Measurements from ENCODE around the gene SLC13A3.

The SLC13A3 gene

GRCh38 chr20:46602429-46602828 lies 48.8 kb downstream of the SLC13A3 start:
- no peak overlapping the region for H4K91ac ChIP-seq (ENCODE audit: low read depth, low read length, poor library complexity)
- no peak overlapping the region for H3K4ac ChIP-seq (ENCODE audit: low read length)
- no peak overlapping the region for H2BK15ac ChIP-seq (ENCODE audit: low read length)
- no peak overlapping the region for H2BK120ac ChIP-seq (ENCODE audit: low read depth, low read length)
- no peak overlapping the region for H3K4me3 ChIP-seq (ENCODE audit: low read length in 2 of 2)
- H3K36me3 ChIP-seq (replicated peaks in 1 of 2; ENCODE audit: control insufficient read depth in 2 of 2, insufficient read depth in 2 of 2, low read length in 2 of 2): no peaks in the 10 kb centered on the region
- H3K9me3 ChIP-seq (replicated peaks in 1 of 2; ENCODE audit: control insufficient read depth in 2 of 2, insufficient read depth in 1 of 2, low read depth in 1 of 2, low read length in 2 of 2): no peaks in the 10 kb centered on the region
- no peak overlapping the region for H3K27ac ChIP-seq (replicated peaks; ENCODE audit: low read length)
- no peak overlapping the region for H2AK5ac ChIP-seq (ENCODE audit: low read depth, low read length)
- no peak overlapping the region for H2BK5ac ChIP-seq (ENCODE audit: low read length)
- H3K23ac ChIP-seq (ENCODE audit: low read depth, low read length, poor library complexity): no peak overlapping the region
- H3K14ac ChIP-seq (ENCODE audit: low read length): no peak overlapping the region
- H3K4me2 ChIP-seq (ENCODE audit: insufficient read depth, low read length, poor library complexity, severe bottlenecking): no peak overlapping the region
- no peaks in the 10 kb centered on the region for H3K79me1 ChIP-seq (ENCODE audit: low read depth, low read length)
- H3K9ac ChIP-seq (ENCODE audit: low read depth, low read length, poor library complexity): no peak overlapping the region
- H3K18ac ChIP-seq (ENCODE audit: low read length): no peak overlapping the region
- DNase-seq (ENCODE audit: low spot score): no peak
- WGBS, 2 donors (ENCODE audit: extremely low coverage in 2 of 2, insufficient read length in 2 of 2, insufficient replicate concordance in 1 of 2): no CpG with 5 or more reads among the region's 2 CpGs
- H2AFZ ChIP-seq (ENCODE audit: low read length): no peak overlapping the region
- H4K8ac ChIP-seq (ENCODE audit: low read depth, low read length): no peak overlapping the region
- peaks cover 0 to 2% (median 0%) of the 10 kb centered on the region in 3 experiments for H3K27me3 ChIP-seq (ENCODE audit: control insufficient read depth in 3 of 3, insufficient read depth in 3 of 3, low read depth in 1 of 3, low read length in 3 of 3)
- no peak overlapping the region for H2BK12ac ChIP-seq (ENCODE audit: low read length)
- H3K4me1 ChIP-seq (ENCODE audit: control insufficient read depth in 2 of 2, insufficient read depth in 1 of 2, low read depth in 1 of 2, low read length in 2 of 2): no peaks in the 10 kb centered on the region

- Histone ChIP-seq H3K79me1 (ENCODE audit: low read depth, low read length) (no peaks in the 10 kb centered on the region), H3K4me1 (ENCODE audit: control insufficient read depth in 2 of 2, insufficient read depth in 1 of 2, low read depth in 1 of 2, low read length in 2 of 2) (no peaks in the 10 kb centered on the region), H3K23ac (ENCODE audit: low read depth, low read length, poor library complexity) (no peak overlapping the region), H2BK15ac (ENCODE audit: low read length) (no peak overlapping the region), H4K91ac (ENCODE audit: low read depth, low read length, poor library complexity) (no peak overlapping the region), H3K18ac (ENCODE audit: low read length) (no peak overlapping the region), H2AK5ac (ENCODE audit: low read depth, low read length) (no peak overlapping the region), H2BK5ac (ENCODE audit: low read length) (no peak overlapping the region), H3K4me3 (ENCODE audit: low read length in 2 of 2) (no peak overlapping the region), H3K9me3 (replicated peaks in 1 of 2; ENCODE audit: control insufficient read depth in 2 of 2, insufficient read depth in 1 of 2, low read depth in 1 of 2, low read length in 2 of 2) (no peaks in the 10 kb centered on the region), H4K8ac (ENCODE audit: low read depth, low read length) (no peak overlapping the region), H3K4me2 (ENCODE audit: insufficient read depth, low read length, poor library complexity, severe bottlenecking) (no peak overlapping the region), H3K36me3 (replicated peaks in 1 of 2; ENCODE audit: control insufficient read depth in 2 of 2, insufficient read depth in 2 of 2, low read length in 2 of 2) (no peaks in the 10 kb centered on the region), H3K4ac (ENCODE audit: low read length) (no peak overlapping the region), H3K14ac (ENCODE audit: low read length) (no peak overlapping the region), H3K9ac (ENCODE audit: low read depth, low read length, poor library complexity) (no peak overlapping the region), H3K27me3 (ENCODE audit: control insufficient read depth in 3 of 3, insufficient read depth in 3 of 3, low read depth in 1 of 3, low read length in 3 of 3) (peaks cover 0 to under 1% (median 0%) of the 10 kb centered on the region in 3 experiments), H2AFZ (ENCODE audit: low read length) (no peak overlapping the region), H3K27ac (replicated peaks; ENCODE audit: low read length) (no peak overlapping the region), H2BK12ac (ENCODE audit: low read length) (no peak overlapping the region), H2BK120ac (ENCODE audit: low read depth, low read length) (no peak overlapping the region)
- DNase-seq (ENCODE audit: low spot score): no peak
Observed at GRCh38 chr20:46601603-46602122, 49.6 kb downstream of the SLC13A3 start.

GRCh38 chr20:46600286-46600752 lies 50.9 kb downstream of the SLC13A3 start:
- Histone ChIP-seq H3K4ac (ENCODE audit: low read length) (no peak overlapping the region), H3K36me3 (replicated peaks in 1 of 2; ENCODE audit: control insufficient read depth in 2 of 2, insufficient read depth in 2 of 2, low read length in 2 of 2) (peaks cover 0 to 2% of the 10 kb centered on the region in 2 donors), H2AFZ (ENCODE audit: low read length) (no peak overlapping the region), H3K27ac (replicated peaks; ENCODE audit: low read length) (no peak overlapping the region), H3K14ac (ENCODE audit: low read length) (no peak overlapping the region), H2BK15ac (ENCODE audit: low read length) (no peak overlapping the region), H2BK120ac (ENCODE audit: low read depth, low read length) (no peak overlapping the region), H3K27me3 (ENCODE audit: control insufficient read depth in 3 of 3, insufficient read depth in 3 of 3, low read depth in 1 of 3, low read length in 3 of 3) (no peaks in the 10 kb centered on the region), H3K9ac (ENCODE audit: low read depth, low read length, poor library complexity) (no peak overlapping the region), H2BK5ac (ENCODE audit: low read length) (no peak overlapping the region), H2BK12ac (ENCODE audit: low read length) (no peak overlapping the region), H3K4me2 (ENCODE audit: insufficient read depth, low read length, poor library complexity, severe bottlenecking) (no peak overlapping the region), H2AK5ac (ENCODE audit: low read depth, low read length) (no peak overlapping the region), H3K23ac (ENCODE audit: low read depth, low read length, poor library complexity) (no peak overlapping the region), H3K18ac (ENCODE audit: low read length) (no peak overlapping the region), H4K91ac (ENCODE audit: low read depth, low read length, poor library complexity) (no peak overlapping the region), H3K9me3 (replicated peaks in 1 of 2; ENCODE audit: control insufficient read depth in 2 of 2, insufficient read depth in 1 of 2, low read depth in 1 of 2, low read length in 2 of 2) (no peaks in the 10 kb centered on the region), H4K8ac (ENCODE audit: low read depth, low read length) (no peak overlapping the region), H3K79me1 (ENCODE audit: low read depth, low read length) (no peaks in the 10 kb centered on the region), H3K4me3 (ENCODE audit: low read length in 2 of 2) (no peak overlapping the region), H3K4me1 (ENCODE audit: control insufficient read depth in 2 of 2, insufficient read depth in 1 of 2, low read depth in 1 of 2, low read length in 2 of 2) (peaks cover 0 to 3% of the 10 kb centered on the region in 2 donors)
- no CpG with 5 or more reads among the region's 1 CpG for WGBS, 2 donors (ENCODE audit: extremely low coverage in 2 of 2, insufficient read length in 2 of 2, insufficient replicate concordance in 1 of 2)
- DNase-seq (ENCODE audit: low spot score): no peak

- Histone ChIP-seq H4K91ac (ENCODE audit: low read depth, low read length, poor library complexity) (no peak overlapping the region), H2BK12ac (ENCODE audit: low read length) (no peak overlapping the region)
- no CpG with 5 or more reads among the region's 8 CpGs for WGBS, 2 donors (ENCODE audit: extremely low coverage in 2 of 2, insufficient read length in 2 of 2, insufficient replicate concordance in 1 of 2)
Observed at GRCh38 chr20:46599227-46599987, 51.9 kb downstream of the SLC13A3 start.

More at GRCh38 chr20:46599227-46599987, 51.9 kb downstream of the SLC13A3 start:
- no peak overlapping the region for H3K18ac ChIP-seq (ENCODE audit: low read length)
- no peak overlapping the region for H3K27ac ChIP-seq (replicated peaks; ENCODE audit: low read length)
- no peak overlapping the region for H3K23ac ChIP-seq (ENCODE audit: low read depth, low read length, poor library complexity)
- no peak overlapping the region for H3K9ac ChIP-seq (ENCODE audit: low read depth, low read length, poor library complexity)
- no peak overlapping the region for H3K4ac ChIP-seq (ENCODE audit: low read length)
- no peak overlapping the region for H2AK5ac ChIP-seq (ENCODE audit: low read depth, low read length)
- H3K4me1 ChIP-seq (ENCODE audit: control insufficient read depth in 2 of 2, insufficient read depth in 1 of 2, low read depth in 1 of 2, low read length in 2 of 2): peaks cover 0 to 4% of the 10 kb centered on the region in 2 donors
- no peaks in the 10 kb centered on the region for H3K79me1 ChIP-seq (ENCODE audit: low read depth, low read length)
- no peaks in the 10 kb centered on the region for H3K27me3 ChIP-seq (ENCODE audit: control insufficient read depth in 3 of 3, insufficient read depth in 3 of 3, low read depth in 1 of 3, low read length in 3 of 3)
- H2BK120ac ChIP-seq (ENCODE audit: low read depth, low read length): no peak overlapping the region
- H2BK5ac ChIP-seq (ENCODE audit: low read length): no peak overlapping the region
- no peak for DNase-seq (ENCODE audit: low spot score)
- H2BK15ac ChIP-seq (ENCODE audit: low read length): no peak overlapping the region
- H3K9me3 ChIP-seq (replicated peaks in 1 of 2; ENCODE audit: control insufficient read depth in 2 of 2, insufficient read depth in 1 of 2, low read depth in 1 of 2, low read length in 2 of 2): no peaks in the 10 kb centered on the region
- peaks cover 0 to 2% of the 10 kb centered on the region in 2 donors for H3K36me3 ChIP-seq (replicated peaks in 1 of 2; ENCODE audit: control insufficient read depth in 2 of 2, insufficient read depth in 2 of 2, low read length in 2 of 2)
- no peak overlapping the region for H3K4me2 ChIP-seq (ENCODE audit: insufficient read depth, low read length, poor library complexity, severe bottlenecking)
- H2AFZ ChIP-seq (ENCODE audit: low read length): no peak overlapping the region
- H3K4me3 ChIP-seq (ENCODE audit: low read length in 2 of 2): no peak overlapping the region
- H3K14ac ChIP-seq (ENCODE audit: low read length): no peak overlapping the region
- H4K8ac ChIP-seq (ENCODE audit: low read depth, low read length): no peak overlapping the region

Data from neuronal stem cell (in vitro differentiated cells).